Left lung (tissue), 10 donors: ENCODE measurements around the gene ABCG1. TPM values are rescaled to one million over a fixed set of nuclear protein-coding genes. Genes with fewer than 3 reads are reported as not detected.

Experiments
- ATAC-seq: fragments of 200-7000 bp; cut with Tn5 transposase; one replicate; pipeline ENCODE4 v1.9.1; 2020; ENCODE audit warnings: moderate library complexity
- DNase-seq, 4 donors: peaks; one replicate each; pipeline ENCODE4 v3.0.0-alpha.2; 2013 to 2020
- H3K27ac ChIP-seq, 2 donors: fragments of 200-600 bp; sonication (generic) in 1 of 2; one replicate each; pipeline versions ENCODE4 v1.5.0 to v1.8.0; 2020 to 2021
- H3K27me3 ChIP-seq, 2 donors: fragments of 200-600 bp; sonication (generic) in 1 of 2; one replicate each; pipeline versions ENCODE4 v1.5.0 to v1.8.0; 2020 to 2021
- H3K36me3 ChIP-seq, 2 donors: fragments of 200-600 bp; sonication (generic) in 1 of 2; one replicate each; pipeline versions ENCODE4 v1.5.0 to v1.8.0; 2020 to 2021
- H3K4me1 ChIP-seq, 2 donors: fragments of 200-600 bp; one replicate each; pipeline ENCODE4 v1.8.0; 2021
- H3K4me3 ChIP-seq, 2 donors: fragments of 200-600 bp; sonication (generic) in 1 of 2; one replicate each; pipeline versions ENCODE4 v1.5.0 to v1.8.0; 2020 to 2021; ENCODE audit warnings: mild to moderate bottlenecking in 1 of 2
- H3K9me3 ChIP-seq, 2 donors: fragments of 200-600 bp; sonication (generic) in 1 of 2; one replicate each; pipeline versions ENCODE4 v1.5.0 to v1.8.0; 2020 to 2021
- intact Hi-C, 2 donors: fragments of 100-400 bp; cut with DNase I; formaldehyde crosslinking; loops; one replicate each; pipeline versions ENCODE4 v1.11.2 to v1.14.2; 2022
- polyA plus RNA-seq, 6 donors: library from polyadenylated mRNA; unstranded; fragments of 120-200 nt; gene quantifications; one replicate each; pipeline ENCODE4 v1.2.1, GENCODE V29; 2013; ENCODE audit not compliant: insufficient read length in 6 of 6
- total RNA-seq, 2 donors: library from RNA; stranded (reverse); fragmentation: NEBNext Ultra II Directional; extraction: Animal tissue kit (Norgen Biotek cat#: 25700); gene quantifications; one replicate each; pipeline ENCODE4 v1.2.1, GENCODE V29; 2021
- TF ChIP-seq, protein P1 (sequence below), 2 donors: fragments of 200-600 bp; sonication (generic) in 1 of 2; IDR thresholded peaks; one replicate each; pipeline versions ENCODE4 v1.5.0 to v1.8.0; 2021; ENCODE audit warnings: antibody characterized with exemption in 2 of 2
- donor health status: DM: no; HTN: yes; CAD: no.
- donor health status: DM: no; HTN: no; CAD: no.

The ABCG1 gene
- total and polyA plus RNA-seq, 8 donors: 6.8 to 53.8 (median 10.5) TPM

DNA sequence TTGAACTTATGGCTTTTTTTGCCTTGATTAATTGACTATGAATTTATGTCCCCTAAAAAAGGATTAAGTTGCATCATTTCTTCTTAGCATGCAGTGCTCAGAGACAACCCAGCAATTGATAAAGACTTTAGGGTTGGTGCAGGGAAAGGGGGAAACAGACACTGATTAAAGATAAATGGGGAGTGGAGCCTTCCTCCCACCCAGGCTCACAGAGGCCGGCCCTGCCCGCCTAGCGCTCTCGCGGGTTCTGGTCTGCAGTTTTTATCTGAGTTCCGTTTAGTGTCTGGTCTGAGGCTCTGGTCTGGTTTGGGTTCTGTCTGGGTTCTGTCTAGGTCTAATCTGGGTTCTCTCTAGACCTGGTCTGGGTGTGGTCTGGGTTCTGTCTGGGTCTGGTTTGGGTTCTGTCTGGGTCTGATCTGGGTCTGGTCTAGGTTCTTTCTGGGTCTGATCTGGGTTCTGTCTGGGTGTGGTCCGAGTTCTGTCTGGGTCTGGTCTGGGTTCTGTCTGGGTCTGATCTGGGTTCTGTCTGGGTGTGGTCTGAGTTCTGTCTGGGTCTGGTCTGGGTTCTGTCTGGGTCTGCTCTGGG lies 48.1 kb downstream of the ABCG1 start:
- Histone ChIP-seq H3K4me3 (no peak overlapping the region), H3K36me3 (no peaks in the 10 kb centered on the region), H3K9me3 (no peaks in the 10 kb centered on the region), H3K27ac (no peak overlapping the region), H3K4me1 (peaks cover 2 to 67% of the 10 kb centered on the region in 2 donors), H3K27me3 (no peaks in the 10 kb centered on the region)
- no peak for ATAC-seq
- peak in 1 of 4 donors; percentile 31 for DNase-seq
- TF ChIP-seq, protein P1, sequence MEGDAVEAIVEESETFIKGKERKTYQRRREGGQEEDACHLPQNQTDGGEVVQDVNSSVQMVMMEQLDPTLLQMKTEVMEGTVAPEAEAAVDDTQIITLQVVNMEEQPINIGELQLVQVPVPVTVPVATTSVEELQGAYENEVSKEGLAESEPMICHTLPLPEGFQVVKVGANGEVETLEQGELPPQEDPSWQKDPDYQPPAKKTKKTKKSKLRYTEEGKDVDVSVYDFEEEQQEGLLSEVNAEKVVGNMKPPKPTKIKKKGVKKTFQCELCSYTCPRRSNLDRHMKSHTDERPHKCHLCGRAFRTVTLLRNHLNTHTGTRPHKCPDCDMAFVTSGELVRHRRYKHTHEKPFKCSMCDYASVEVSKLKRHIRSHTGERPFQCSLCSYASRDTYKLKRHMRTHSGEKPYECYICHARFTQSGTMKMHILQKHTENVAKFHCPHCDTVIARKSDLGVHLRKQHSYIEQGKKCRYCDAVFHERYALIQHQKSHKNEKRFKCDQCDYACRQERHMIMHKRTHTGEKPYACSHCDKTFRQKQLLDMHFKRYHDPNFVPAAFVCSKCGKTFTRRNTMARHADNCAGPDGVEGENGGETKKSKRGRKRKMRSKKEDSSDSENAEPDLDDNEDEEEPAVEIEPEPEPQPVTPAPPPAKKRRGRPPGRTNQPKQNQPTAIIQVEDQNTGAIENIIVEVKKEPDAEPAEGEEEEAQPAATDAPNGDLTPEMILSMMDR (IDR thresholded peaks at IDR 0.05): no peak
- intact Hi-C loops: no loop called here

DNA sequence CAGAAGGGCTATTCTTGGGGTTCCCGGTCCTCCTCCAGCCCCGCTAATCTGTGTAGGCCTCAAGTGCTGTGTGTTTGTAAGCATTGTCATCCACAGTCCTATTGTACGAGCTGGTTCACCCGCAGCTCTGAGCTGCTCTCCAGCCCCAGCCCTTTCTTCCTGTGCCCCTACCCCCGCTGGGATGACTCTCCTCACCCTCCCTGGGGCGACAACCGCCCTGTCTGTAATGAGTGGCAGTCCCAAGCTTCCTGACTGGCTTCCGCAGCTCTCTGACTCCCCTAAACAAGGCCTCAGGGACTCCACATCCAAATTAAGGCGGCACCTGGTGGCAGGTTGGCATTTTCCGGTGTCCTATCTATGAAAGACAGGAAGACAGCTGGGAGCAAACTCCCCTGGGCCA lies 50.4 kb downstream of the ABCG1 start:
- Histone ChIP-seq H3K4me1 (peaks cover 2 to 44% of the 10 kb centered on the region in 2 donors), H3K36me3 (peaks cover 0 to 13% of the 10 kb centered on the region in 2 donors), H3K27ac (peak overlapping the region in 1 of 2 donors; percentile 30), H3K9me3 (no peaks in the 10 kb centered on the region), H3K4me3 (no peak overlapping the region), H3K27me3 (no peaks in the 10 kb centered on the region)
- peak in 1 of 4 donors; percentile 65 for DNase-seq
- ATAC-seq: no peak
- intact Hi-C loops: no loop called here
- TF ChIP-seq, protein P1 (IDR thresholded peaks at IDR 0.05): no peak

DNA sequence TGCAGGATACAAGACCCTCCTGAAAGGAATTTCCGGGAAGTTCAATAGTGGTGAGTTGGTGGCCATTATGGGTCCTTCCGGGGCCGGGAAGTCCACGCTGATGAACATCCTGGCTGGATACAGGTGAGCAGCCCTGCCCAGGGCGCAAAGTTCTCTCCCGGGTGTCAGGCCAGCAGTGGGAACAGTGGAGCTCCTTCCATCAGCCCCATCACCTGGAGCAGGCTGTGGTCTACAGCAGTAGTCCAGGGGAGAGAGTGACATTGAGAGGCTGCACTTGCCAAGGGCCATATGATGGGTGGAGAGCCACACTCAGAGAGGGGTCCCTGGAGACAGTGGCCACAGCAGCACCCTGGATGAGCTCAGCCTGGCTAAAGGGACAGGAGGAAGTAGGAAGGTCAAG lies 52.1 kb downstream of the ABCG1 start:
- intact Hi-C loops: no loop called here

DNA sequence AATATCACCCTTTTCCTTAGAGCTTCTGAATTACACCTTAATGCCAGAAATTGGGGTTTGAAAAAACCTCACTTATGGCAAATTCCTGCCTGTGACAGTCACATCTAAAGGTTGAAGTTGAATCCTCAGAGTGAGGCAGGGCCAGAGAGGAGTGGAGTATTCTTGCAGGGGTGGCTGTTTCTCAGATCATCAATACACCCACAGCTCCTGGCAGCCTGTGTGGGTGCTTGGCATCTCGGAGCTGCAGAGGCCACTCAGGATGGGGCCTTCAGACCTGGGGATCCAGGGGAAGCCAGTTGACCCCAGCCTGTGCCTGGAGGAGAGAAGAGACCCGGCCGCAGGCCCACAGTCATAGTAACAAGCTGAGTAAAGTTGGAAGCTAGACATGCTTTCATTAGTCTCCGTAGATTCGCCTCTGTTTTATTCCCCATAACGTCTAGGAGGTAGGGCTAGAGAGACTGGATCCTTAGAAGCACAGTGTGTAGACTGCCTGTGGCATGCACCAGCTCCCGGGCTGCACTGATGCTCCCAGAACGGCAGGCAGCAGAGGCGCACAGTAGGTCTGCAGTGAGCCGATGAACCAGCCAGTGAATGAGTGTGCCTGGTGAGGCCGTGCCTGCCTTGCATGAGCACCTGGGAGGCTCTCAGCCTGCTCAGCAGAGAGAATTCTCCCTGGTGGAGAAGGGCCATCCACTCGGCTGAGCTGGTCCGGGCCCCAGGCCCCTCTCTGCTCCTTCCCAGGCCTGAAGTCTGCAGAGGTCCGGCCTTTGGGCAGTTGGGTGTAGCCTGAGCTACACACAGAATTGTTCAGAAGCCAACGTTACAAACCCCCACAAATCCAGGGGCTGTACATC lies 53.4 kb downstream of the ABCG1 start:
- Histone ChIP-seq H3K4me1 (peaks cover 2 to 21% of the 10 kb centered on the region in 2 donors), H3K4me3 (no peak overlapping the region), H3K36me3 (peaks cover 0 to 34% of the 10 kb centered on the region in 2 donors), H3K27ac (no peak overlapping the region), H3K9me3 (no peaks in the 10 kb centered on the region), H3K27me3 (no peaks in the 10 kb centered on the region)
- peak in 1 of 4 donors; percentile 54 for DNase-seq
- TF ChIP-seq, protein P1 (IDR thresholded peaks at IDR 0.05): no peak
- ATAC-seq: no peak
- intact Hi-C loops: no loop called here

More for the DNA sequence above, 52.1 kb downstream of the ABCG1 start:
- Histone ChIP-seq H3K27ac (no peak overlapping the region), H3K4me3 (no peak overlapping the region), H3K36me3 (peaks cover 0 to 26% of the 10 kb centered on the region in 2 donors), H3K9me3 (no peaks in the 10 kb centered on the region), H3K27me3 (no peaks in the 10 kb centered on the region), H3K4me1 (peaks cover 2 to 31% of the 10 kb centered on the region in 2 donors)
- DNase-seq (peak in 1 of 4 donors; percentile 28), ATAC-seq (no peak)
- TF ChIP-seq, protein P1 (IDR thresholded peaks at IDR 0.05): no peak

DNA sequence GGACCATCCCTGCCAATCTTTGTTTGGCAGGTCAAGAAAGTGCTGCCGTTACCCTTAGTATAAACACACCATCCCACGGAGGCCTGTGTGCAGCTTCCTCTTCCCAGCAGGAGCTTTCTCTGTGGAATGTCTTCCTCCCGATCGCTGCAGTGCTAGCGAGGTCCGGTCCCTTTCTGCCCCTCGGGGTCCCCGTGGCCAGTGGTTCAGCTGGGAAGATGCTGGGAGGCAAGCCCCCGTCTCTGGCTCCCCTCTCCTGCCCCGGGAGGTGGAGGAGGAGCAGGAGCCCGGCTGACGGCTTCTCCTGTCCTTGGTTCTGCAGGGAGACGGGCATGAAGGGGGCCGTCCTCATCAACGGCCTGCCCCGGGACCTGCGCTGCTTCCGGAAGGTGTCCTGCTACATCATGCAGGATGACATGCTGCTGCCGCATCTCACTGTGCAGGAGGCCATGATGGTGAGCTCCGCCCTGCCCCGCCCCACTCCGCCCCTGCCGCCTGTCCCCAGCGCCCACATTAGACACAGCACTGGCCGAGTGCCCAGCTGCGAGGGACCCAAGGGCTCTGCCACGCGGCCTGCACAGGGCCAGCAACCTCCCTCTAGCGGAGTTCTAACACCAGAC lies 54.2 kb downstream of the ABCG1 start:
- H3K4me1 ChIP-seq: peaks cover 2 to 17% of the 10 kb centered on the region in 2 donors
- H3K27ac ChIP-seq: no peak overlapping the region
- TF ChIP-seq, protein P1 (IDR thresholded peaks at IDR 0.05): no peak
- peak in 1 of 4 donors; percentile 70 for DNase-seq
- intact Hi-C loops: no loop called here
- peaks cover 0 to 34% of the 10 kb centered on the region in 2 donors for H3K36me3 ChIP-seq
- no peak overlapping the region for H3K4me3 ChIP-seq
- no peaks in the 10 kb centered on the region for H3K9me3 ChIP-seq
- H3K27me3 ChIP-seq: no peaks in the 10 kb centered on the region
- ATAC-seq: no peak
